ENCODE data around the gene OGFOD3. TPM values are rescaled to one million over a fixed set of nuclear protein-coding genes. Genes with fewer than 3 reads are reported as not detected.

The OGFOD3 gene
- total and polyA plus RNA-seq, 9 of the 15 experiments (the other 6 are each of a cell fraction or from before 2014, with no cell fraction given), result 0.69 to 44.7 (median 18.9) TPM

- 18% methylated on average over 15 of the region's 18 CpGs for WGBS (ENCODE audit: insufficient coverage, low coverage, missing lambda C conversion rate)
- H3K9me1 ChIP-seq (ENCODE audit: control insufficient read depth, insufficient read depth, low read length), result no peaks in the 10 kb centered on the region
- TF ChIP-seq NFYB (IDR thresholded peaks at IDR 0.05; ENCODE audit: extremely low read depth, insufficient read length), result no peak
- 0 out of 2 replicates have a peak, but pooled peaks have one; percentile 23 for TF ChIP-seq ZNF12 (CRISPR knock-in tag; IDR thresholded peaks at IDR 0.05)
- 0 out of 2 replicates have a peak, but pooled peaks have one; percentile 26 for TF ChIP-seq DPF2 (IDR thresholded peaks at IDR 0.05)
- 0 out of 2 replicates have a peak, but pooled peaks have one; percentile 30 for TF ChIP-seq ATF6 (CRISPR knock-in tag; IDR thresholded peaks at IDR 0.05)
- intact Hi-C loops (cut with micrococcal nuclease), result no loop called here
- ATAC-seq, result no peak; the same call in 1 of the 3 replicates
- H3K36me3 ChIP-seq (ENCODE audit: control insufficient read depth, insufficient read depth, low read length), result peaks cover 10% of the 10 kb centered on the region; the same call in 2 of the 3 replicates
- no peaks in the 10 kb centered on the region for H3K27me3 ChIP-seq (ENCODE audit: control insufficient read depth in 2 of 2, insufficient read depth in 2 of 2, low read length in 2 of 2)
- H3K79me2 ChIP-seq (ENCODE audit: control insufficient read depth, insufficient read depth, low read length), result peaks cover 27% of the 10 kb centered on the region
- BruUV-seq (replicated peaks), result no TSS peak
- peak overlapping the region; percentile 90 for H3K4me2 ChIP-seq (ENCODE audit: insufficient read depth, low read length)
- peaks cover 21 to 57% of the 10 kb centered on the region in 2 experiments for H3K4me1 ChIP-seq (replicated peaks in 1 of 2; ENCODE audit: control insufficient read depth in 2 of 2, insufficient read depth in 2 of 2, low read length in 2 of 2)
- H3K9me3 ChIP-seq (replicated peaks; ENCODE audit: control insufficient read depth, insufficient read depth, low read depth, low read length), result no peaks in the 10 kb centered on the region
- peak overlapping the region; percentile 85 to 99 for H3K9ac ChIP-seq (ENCODE audit: insufficient read depth in 1 of 2, low read depth in 2 of 2, low read length in 2 of 2)
- FAIRE-seq, result no peak
- ChIA-PET POLR2A (interaction anchor here (1.1 kb wide), 1 partner anchor 16 kb away, joined by 4 read pairs; no protein-coding TSS in a partner anchor), CTCF (ENCODE audit: low intra/inter-chr PET ratio) (interaction anchor here (0.6 kb wide), 1 partner anchor 290 kb away, joined by 4 read pairs; no protein-coding TSS in a partner anchor)
- peak overlapping the region; percentile 93 for H2AFZ ChIP-seq (ENCODE audit: low read depth, low read length)
- DNase-seq (ENCODE audit: extremely low read depth in 1 of 4, low spot score in 3 of 4), result no peak
- H3K4me3 ChIP-seq, result peak overlapping the region; percentile 93
- H4K20me1 ChIP-seq (replicated peaks; ENCODE audit: control insufficient read depth, insufficient read depth, low read length), result no peaks in the 10 kb centered on the region
- H3K27ac ChIP-seq (ENCODE audit: extremely low read depth, low read depth, low read length), result peak overlapping the region; percentile 85
- in situ Hi-C loops (cut with MboI), result no loop called here
Observed at GRCh38 chr17:82449883-82450356, 31.5 kb upstream of the OGFOD3 start.
